ENCODE results near the gene ESRRG.
"Not testable (repeated sequence)": the region's sequence is repeated elsewhere in the genome, so short reads cannot be mapped to it uniquely, and the experiment has no call there.

The ESRRG gene

DNA sequence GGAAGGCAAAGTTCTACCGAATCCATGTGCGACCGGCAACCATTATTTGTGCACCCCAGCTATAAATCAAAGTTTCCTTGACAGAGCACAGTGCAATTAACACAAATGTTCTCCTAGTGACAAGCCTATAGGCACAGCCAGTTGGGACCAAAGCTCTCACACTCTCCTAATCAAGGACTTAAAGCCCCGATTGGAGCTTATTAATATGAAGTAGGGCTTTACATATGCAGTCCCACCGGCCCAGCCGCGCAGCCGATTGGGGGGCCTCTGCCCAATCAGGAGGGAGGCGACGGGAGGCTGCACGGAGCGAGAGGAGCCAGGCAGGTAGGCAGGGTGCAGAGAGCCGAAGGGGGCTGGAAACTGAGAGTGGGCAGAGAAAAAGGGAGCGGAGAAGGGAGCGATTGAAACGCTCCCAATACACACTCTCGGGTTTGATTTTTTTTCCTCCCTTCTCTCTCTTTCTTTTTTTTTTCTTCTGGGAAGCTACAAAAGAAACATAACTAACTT lies at the start of gene ESRRG:
TSS of gene ESRRG (minus strand) at position 156 of the 507 bp plus-strand sequence. CDS start at position 26, 130 bp downstream.
- DNase-seq, result no peak

DNA sequence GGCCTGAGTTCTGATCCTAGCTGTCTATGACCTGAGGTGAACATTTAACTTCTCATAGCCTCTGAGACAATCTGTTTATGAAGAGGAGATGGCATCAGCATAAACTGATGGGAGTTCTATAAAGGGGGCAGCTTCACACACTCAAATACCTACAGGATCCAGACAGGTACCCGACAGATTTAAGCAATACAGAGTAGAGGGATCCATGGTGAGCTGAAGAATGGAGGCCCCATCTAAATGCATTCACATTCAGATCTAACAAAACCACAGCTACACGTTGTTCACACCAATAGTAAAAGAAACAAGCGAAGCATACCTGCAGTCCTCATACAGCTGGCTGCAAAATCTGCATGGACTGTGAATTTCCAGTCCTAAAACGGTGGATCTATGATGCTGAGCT lies 48.7 kb upstream of the ESRRG start:
- DNase-seq, result no peak

DNA sequence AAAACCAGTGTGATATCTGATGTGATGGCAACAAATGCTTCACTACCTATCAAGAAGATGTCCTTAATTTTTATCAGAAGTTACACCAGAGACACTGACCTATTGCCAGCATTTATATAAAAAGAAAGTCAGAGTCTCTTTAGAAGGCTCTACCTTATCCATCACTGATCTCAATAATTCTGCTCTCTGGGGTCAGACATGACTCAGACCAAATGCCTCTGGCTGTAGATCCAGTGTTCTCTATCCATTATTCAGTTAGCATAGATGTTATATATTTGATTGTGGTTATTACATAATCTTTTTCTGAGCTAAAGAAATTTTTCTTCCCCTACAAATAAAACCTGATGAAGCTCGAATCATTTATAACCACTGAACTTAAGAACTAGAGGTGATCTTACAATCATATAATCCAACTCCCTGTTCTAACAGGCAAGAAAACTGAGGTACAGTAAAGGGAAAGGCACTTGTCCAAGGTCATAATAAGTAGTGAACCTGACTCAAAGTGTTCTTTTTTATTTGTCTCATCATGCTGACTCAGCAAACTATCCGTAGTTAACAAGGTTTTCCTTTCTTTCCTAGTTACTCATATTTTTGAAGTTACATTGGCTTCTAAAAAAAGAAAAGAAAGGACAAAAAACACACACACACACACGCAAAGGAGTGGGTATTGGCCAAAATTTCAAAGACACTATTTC lies 43.6 kb upstream of the ESRRG start:
- no peak for DNase-seq

DNA sequence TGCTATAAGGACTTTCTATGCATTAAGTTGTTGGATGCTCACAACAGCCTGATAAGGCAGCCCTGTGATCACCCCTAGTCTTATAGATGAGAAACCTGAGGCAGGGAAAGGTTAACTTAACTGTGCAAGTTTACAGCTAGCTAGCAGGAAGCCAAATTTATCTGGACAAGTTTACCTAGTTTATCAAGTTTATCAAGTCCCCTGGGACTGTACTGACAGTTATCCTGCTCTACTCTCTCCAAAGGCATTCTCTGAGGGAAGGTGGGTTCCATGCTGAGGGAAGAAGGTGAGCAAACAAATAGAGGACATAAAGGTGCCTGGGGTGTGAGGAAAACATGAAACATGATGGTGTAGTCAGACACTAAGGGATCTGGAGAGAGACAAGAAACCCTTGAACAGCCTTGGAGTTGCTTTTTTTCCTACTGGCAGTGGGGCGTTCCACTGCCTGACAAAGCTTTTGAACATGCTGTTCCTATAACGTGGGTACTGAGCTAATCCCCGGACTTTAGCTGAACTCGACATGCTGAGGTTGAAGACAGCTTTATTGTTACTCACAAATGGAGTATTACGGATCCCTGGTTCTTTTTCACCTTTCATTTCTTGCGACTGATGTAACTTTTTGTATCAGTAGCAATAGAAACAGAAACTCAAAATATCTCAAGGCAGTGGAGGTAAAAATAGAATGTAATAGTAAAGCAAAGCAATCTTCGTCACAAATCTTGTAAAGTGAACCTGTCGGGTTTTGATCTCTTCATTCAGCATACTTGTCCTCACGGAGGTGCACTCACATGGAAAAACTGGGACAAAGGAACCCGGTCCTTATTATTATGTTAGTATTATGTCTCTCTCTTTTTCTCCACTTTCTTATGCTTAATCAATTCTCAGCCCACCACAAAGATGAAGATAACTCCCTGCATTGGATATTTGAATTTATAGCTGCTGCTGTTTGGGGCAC lies 42.4 kb upstream of the ESRRG start:
- DNase-seq, result no peak

DNA sequence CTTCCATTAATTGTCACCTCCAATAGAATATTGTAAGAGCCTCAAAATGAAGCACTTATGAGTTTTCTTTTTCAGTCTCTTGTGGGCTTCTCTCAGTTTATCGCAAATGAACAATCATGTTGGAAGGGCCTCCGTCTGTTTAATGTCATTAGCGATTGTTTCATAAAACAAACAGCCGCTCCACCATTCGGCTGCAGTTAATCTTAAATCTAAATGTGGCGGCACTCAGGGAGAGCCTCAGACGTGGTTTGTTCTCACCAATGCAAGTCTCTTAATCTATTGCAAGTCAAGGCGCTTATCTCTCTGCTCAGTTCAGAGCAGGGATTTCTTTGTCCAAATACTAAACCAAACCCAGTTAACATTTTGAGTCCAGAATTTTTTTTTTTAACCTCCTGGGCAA lies 34.9 kb upstream of the ESRRG start:
- DNase-seq, result no peak

DNA sequence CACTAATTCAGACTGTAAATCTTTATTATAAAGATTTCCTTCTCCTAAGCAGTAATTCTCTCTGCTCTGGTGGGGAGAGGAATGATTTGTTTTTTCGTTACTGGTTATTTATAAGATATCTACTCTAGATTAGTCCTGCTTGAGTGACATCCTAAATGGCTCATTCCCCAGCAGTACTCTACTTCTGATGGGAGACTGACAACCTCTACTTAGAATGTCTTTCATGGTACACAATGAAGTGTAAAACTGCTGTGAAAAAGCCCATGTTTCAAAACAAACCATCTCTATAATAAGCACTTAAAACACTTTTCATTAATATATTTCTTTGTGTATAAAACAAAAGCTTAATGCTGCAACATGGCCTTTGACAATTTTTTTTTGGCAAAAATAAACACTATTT lies 33.9 kb upstream of the ESRRG start:
- DNase-seq, result no peak

DNA sequence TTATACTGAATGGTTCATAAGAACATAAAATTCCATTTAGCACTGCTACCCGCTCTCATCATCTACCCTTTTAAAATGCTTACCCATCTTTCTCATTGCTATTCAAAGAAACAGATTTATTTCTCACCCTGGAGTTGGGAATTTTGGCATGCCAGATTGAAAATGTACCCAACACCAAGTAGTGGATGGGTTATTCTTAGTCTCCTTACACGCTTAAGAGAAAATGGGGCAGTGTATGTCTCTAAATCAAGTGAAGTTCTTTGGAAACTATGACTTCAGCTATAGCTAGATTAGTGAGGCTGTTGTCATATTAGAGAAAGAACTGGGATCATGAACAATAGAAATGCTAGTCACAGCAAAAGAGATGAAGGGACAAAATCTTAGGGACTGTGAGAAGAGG lies 27.7 kb upstream of the ESRRG start:
- DNase-seq, result no peak

DNA sequence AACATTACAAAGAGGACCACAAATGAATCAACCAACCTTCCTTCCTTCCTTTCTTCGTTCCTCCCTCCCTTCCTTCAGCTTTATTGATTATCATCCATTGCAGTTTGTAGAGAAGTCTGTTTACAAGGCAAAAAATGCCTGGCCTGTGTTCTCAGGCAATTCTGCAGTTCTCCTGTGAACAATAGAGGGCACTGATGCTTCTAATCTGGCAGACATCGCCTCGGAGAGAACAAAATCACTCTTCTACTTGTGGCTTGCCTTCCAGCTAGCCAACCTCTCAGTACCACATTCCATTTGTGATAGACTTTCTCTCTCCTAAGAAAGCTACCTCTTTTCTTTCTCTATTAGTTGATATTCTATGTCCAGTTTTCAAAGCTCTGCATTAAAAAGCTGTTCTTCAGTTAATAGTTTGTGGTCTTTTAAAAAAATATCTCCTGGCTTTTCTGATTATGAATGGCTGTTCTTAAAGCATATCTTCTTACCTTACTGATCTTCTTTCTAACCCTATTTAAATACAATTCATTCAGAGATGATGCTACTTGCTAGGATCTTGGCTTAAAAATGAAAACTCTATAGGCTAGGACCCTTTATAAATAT lies 26.9 kb upstream of the ESRRG start:
- no peak for DNase-seq

DNA sequence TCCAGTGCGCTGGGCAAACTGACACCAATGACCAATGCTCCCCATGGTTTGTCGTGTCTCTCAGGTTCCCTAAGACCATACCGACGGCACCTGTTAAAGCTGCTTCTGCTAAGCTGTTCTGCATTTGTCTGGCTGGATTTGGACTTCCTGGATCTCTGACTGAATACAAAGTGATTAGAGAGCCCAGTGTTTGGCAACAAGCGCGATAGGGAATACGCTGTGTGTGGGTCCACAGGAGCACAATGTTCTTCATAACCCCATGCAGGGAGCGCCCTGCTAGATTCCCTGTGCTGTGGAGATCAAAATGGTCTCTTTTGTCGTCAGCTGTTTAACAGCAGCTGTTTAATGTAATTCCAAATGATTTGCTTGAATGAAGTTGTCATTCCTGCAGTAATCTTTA lies 26.0 kb upstream of the ESRRG start:
- DNase-seq, result no peak

DNA sequence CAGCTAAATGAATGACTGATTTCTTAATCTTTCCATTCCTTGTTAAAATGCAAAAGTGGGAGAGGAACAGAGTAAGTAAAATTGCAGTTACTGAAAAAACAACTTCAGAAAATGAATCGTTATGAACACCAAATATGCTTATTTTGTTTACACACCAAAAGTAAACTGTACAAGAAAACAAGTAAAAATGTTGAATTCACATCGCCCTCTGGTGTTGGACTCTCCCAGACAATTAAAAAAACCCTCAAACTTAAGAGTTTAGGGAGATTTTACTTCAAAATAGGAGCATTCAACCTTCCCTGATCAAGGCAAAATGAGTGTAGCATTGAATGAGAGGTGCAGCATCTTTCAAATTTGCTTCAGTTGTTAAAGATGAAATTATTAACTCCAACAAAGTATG lies 19.4 kb upstream of the ESRRG start:
- no peak for DNase-seq

DNA sequence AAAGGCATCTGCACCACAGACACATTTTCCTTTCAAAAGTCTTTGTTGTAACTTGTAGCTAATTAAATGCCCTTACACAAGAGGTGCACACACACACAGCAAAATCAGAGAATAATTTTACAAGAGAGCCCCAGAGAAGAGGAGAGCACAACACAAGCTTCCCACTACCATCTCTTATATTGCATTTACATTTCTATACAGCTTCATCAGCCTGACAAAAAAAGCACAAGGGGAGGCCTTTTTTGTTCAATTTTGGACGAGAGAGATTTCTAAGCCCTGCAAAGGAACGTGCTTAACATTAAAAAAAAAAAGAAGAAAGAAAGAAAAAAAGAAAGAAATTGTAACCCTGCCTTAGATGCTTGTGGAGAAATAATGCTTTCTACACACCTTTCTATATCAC lies 17.1 kb upstream of the ESRRG start:
- no peak for DNase-seq

DNA sequence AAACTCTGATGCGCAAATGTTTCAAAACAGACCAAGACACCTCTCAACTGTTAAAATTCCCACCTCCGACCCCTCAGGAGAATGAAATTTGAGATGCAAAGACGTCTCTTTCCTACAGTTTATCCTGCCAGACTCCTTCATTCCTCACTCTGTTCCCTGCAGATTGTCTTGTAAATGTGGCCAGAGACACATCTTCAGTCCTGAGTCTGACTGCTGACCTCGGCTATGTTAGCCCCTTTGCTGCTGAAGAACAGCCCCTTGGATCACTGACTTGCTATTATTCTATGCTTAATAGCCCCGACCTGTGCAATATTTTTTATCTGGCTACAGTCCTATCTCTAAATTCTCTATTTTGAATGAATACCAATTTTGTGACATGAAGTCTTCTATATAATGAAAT lies 16.6 kb upstream of the ESRRG start:
- no peak for DNase-seq

DNA sequence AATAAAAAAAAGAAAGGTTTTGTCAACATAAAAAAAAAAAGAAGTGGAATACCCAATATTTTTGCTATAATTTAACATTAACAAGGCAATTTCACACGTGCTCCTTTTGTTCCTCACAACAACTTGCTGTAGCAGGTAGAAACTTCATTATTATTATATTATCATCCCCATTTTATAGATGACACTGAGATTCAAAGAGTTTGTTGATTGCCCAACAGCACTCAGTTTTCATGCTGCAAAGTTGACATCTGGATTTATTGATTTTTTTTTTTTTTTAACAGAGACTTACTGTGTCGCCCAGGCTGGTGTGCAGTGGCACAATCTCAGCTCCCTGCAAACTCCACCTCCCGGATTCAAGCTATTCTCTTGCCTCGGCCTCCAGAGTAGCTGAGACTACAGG lies 8.9 kb upstream of the ESRRG start:
- DNase-seq, result no peak

DNA sequence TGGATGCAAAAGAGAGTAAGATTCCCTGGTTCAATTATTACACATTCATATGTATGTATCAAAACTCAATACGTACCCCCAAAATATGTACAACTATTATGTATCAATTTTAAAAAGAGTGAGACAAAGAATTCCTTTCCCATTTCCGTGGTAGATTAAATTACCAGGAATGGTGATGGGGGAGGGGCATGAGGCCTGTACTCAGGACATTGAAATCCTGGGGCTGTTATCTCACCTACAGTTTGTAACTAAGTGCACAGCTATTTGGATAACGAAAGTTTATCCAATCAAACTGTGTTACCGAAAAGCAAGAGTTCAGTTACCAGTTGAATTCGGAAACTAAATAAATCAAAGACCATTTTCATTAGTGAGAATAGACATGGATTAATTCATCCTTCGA lies 8.3 kb upstream of the ESRRG start:
- no peak for DNase-seq

DNA sequence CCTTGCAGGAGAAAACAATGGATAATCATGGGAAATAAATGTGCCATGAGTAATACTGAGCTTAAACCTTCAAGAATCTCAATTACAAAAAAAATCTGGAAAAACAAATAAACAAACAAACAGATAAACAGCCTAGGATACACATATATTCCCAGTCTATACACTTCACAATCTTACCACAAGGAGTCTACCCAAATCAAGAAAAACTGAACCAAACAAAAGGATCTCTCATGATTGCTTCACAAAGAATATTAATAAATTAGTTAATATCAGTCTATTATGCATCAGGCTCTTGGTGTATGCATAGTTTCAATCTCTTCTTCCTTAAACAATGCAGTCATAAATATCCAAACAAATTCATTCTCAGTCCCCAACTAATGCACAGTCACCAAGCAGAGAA lies 3.2 kb upstream of the ESRRG start:
- DNase-seq, result no peak

DNA sequence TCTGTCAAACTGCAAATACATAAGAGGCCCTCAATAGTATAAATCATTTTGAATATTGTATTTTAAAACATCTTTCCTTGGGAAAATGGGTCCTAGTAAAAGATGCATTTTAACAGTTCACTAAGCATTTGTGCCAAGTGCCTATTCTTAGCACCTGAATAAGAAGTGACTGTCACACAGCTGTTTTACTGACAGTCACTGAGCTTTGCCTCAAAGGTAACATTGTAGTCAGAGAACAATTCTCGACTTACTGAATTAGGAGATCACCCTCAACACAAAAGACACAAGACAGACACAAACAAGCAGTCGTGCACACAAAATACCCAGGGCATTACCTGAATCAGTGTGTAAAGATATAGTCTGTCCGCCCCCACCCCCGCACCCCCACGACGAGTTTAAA lies 408 bp downstream of the ESRRG start:
- no peak for DNase-seq

DNA sequence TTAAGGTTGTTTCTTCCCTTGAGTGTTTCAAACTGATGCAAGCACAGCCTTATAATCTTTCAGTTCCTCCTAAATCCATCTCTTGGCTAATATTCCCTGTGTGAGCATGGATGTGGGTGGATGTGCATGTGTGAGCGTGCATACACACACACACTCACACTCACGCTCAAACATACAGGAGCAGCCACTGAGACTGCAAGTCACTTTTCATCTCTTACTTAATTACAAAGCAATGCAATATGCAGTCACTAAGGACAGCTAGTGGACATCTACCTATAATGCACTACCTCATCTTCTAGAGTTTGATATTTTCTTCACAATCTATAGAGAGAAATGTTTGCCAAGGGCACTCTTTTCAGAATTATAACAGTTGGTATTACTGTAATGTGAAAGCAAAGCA lies 1.4 kb downstream of the ESRRG start:
- no peak for DNase-seq

DNA sequence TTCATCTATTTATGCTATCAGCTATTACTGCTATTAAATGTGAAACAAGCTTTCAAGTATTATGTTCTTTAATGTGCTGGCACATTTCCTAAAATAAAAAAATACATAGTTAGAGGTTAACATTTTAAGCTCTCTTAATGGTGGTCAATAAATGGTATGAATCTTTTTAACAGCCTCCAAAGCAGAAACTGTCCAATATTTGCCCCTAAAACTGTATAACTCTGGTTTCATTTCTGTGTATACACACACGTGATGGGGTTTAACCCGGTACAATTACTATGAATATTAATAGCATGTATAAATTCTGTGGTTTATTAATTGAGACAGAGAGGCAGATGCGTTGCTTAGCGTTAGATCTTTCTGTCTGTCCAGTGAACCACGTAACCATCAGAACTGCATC lies 2.2 kb downstream of the ESRRG start:
- no peak for DNase-seq

DNA sequence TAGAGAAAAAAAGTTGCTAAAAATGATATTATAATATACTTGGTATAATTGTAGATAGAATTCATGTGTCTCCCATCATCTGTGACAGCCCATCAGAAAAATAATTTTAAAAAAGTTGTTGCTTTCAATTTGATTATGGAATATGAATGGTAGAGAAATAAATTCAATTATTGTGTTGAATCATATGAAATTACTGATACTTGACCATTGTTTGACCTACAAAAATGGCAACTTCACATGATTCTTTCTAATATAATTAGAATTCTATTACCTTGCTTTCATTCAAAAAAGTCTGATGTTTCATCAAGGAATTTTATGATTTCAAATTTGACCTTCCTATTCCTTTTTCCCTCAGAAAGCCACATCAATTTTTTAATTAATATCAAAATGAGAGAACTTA lies 11.5 kb downstream of the ESRRG start:
- DNase-seq, result no peak

DNA sequence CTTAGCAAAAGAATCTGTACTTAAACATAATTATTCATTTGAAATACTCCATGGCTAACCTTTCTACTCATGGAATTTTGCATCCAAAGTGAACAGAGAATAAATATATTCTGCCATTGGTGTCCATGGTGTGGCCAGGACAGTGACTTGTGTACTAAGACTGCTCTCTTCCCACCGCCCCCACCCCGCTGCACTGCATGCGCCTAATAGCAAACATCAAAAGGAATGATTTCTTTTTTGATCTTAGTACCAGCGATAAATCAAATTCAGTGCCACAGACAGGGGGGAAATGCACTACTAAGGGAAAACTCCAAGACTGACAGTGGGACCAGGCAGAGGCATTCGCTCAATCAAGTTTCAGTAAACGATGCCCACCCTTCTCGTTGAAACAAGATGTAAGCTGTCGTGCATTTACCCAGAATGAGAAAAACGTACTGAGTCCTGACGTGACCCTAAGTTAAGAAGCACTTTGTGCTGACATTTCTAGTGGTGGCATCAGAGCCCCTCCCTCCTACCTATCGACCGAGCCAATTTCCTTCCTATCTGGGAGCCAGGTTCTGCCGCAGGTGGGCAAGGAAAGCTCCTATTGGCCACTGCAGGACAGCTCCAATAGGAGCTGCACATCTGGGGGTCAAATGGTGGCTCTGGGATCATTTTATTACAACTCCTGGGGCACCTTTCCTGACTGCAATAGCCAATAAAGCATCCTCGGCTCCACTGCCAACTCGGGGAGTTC lies 12.5 kb downstream of the ESRRG start:
- DNase-seq, result no peak

DNA sequence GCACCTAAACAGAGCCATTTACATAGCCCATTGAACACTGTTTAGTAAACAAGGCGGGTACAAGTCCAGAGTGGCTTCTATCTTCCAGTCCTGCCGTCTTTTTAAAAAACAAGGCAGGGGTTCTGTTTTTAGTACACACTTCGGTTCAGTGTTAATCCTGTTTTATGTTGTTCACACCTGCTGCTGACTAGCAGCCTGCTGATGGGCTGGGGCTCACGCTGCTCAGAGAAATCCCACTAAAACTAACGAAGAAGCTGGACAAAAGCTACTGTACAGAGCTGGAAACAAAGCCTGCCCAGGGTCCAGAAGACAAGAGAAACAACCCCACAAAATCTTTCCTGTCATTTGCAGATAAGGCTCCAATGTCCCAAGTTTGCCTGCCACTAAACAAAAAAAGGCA lies 13.2 kb downstream of the ESRRG start:
- DNase-seq, result no peak

DNA sequence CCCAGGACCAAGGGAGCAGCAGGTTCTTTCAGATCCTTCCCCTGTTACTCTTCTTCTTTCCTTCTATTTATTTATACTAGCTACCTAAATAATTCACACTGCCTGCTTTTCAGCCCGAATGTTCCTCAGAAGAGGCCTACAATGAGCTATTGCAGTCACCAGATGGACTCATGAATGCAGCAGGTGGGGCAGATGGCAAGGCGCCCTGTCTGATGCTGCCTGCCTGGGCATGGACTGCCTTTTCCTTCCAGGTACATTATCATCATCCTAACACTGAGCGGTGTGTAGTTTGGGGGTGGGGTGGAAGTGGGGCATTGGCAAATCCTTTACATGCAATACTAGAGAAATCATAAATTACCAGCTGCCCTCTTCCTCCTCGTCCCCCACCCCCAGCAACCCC lies 17.6 kb downstream of the ESRRG start:
- no peak for DNase-seq

DNA sequence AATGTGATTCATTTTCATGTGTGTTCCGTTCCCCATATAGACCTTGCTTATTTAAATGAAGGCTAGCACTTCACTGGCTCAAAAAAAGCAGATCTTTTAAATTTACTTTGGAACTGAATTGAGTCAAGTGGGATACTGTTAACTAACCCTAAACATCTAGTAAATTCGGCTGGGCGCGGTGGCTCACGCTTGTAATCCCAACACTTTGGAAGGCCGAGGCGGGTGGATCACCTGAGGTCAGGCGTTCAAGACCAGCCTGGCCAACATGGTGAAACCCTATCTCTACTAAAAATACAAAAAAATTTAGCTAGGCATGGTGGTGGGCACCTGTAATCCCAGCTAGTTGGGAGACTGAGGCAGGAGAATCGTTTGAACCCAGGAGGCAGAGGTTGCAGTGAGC lies 19.2 kb downstream of the ESRRG start:
- not testable (repeated sequence) for DNase-seq

Data from NK-92 treated with Interleukin-12 subunit alpha and Interleukin-12 subunit beta, amount 100 ng/mL, for 24 hours (cell line).